ENCODE measurements around the gene PCK2. TPM values are rescaled to one million over a fixed set of nuclear protein-coding genes. Genes with fewer than 3 reads are reported as not detected.

The PCK2 gene
- total RNA-seq, 1 donor from 2014 or later: 55.0 TPM

DNA sequence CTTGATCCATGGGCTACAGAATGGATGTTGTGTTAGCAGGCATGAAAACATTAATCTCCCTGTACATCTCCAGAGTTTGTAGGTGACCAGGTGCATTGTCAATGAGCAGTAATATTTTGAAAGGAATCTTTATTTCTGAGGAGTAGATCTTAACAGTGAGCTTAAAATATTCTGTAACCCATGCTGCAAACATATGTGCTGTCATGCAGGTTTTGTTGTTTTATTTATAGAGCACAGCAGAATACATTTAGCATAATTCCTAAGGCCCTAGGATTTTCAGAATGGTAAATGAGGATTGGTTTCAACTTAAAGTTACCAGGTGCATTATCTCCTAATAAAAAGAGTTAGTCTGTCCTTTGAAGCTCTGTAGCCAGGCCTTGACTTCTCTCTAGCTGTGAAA lies 32.8 kb downstream of the PCK2 start:
- intact Hi-C loops (cut with micrococcal nuclease): no loop called here
- peaks cover 24% of the 10 kb centered on the region for H3K36me3 Mint-ChIP-seq (ENCODE audit: low read depth)
- no peak overlapping the region for H3K27ac Mint-ChIP-seq
- H3K27me3 Mint-ChIP-seq (ENCODE audit: insufficient read depth): no peaks in the 10 kb centered on the region
- H3K4me1 Mint-ChIP-seq (ENCODE audit: low read depth): peaks cover 4% of the 10 kb centered on the region
- no peaks in the 10 kb centered on the region for H3K9me3 Mint-ChIP-seq
- no peak for DNase-seq (ENCODE audit: low spot score)
- H3K4me3 Mint-ChIP-seq: no peak overlapping the region

DNA sequence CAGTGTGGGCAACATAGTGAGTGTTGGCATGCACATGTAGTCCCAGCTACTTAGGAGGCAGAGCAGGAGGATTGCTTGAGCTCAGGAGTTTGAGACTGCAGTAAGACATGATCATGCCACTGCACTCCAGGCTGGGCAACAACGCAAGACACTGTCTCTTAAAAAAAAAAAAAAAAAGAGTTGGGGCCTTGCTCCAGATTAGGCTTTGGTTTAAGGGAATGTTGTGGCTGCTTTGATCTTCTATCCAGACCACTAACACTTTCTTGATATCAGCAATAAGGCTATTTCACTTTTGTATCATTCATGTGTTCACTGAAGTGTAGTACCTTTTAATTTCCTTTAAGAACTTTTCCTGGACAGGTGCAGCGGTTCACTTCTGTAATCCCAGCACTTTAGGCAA lies 33.6 kb downstream of the PCK2 start:
- DNase-seq (ENCODE audit: low spot score): no peak
- Mint-ChIP-seq H3K36me3 (ENCODE audit: low read depth) (peaks cover 22% of the 10 kb centered on the region), H3K4me1 (ENCODE audit: low read depth) (peaks cover 11% of the 10 kb centered on the region), H3K27ac (no peak overlapping the region), H3K9me3 (no peaks in the 10 kb centered on the region), H3K4me3 (no peak overlapping the region), H3K27me3 (ENCODE audit: insufficient read depth) (no peaks in the 10 kb centered on the region)
- intact Hi-C loops (cut with micrococcal nuclease): no loop called here

DNA sequence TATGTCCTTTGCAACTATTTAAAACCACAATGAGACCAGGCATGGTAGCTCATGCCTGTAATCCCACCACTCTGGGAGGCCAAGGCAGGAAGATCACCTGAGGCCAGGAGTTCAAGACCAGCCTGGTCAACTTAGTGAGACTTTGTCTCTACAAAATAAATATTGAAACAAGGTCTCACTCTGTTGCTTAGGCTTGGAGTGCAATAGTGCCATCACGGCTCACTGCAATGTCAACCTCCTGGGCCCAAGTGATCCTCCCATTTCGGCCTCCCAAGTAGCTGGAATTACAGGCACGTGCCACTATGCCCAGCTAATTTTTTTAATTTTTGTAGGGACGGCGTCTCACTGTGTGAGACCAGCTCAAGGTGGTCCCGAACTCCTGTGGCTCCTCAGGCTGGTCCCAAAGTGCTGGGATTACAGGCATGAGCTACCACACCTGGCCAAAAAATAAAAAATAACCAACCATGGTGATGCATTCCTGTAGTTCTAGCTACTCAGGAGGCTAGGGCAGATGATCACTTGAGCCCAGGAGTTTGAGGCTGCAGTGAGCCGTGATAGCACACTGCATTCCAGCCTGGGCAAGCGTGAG lies 35.4 kb downstream of the PCK2 start:
- no peak overlapping the region for H3K4me3 Mint-ChIP-seq
- DNase-seq (ENCODE audit: low spot score): no peak
- H3K36me3 Mint-ChIP-seq (ENCODE audit: low read depth): peaks cover 5% of the 10 kb centered on the region
- intact Hi-C loops (cut with micrococcal nuclease): no loop called here
- peaks cover 16% of the 10 kb centered on the region for H3K4me1 Mint-ChIP-seq (ENCODE audit: low read depth)
- no peaks in the 10 kb centered on the region for H3K9me3 Mint-ChIP-seq
- H3K27ac Mint-ChIP-seq: no peak overlapping the region
- no peaks in the 10 kb centered on the region for H3K27me3 Mint-ChIP-seq (ENCODE audit: insufficient read depth)

DNA sequence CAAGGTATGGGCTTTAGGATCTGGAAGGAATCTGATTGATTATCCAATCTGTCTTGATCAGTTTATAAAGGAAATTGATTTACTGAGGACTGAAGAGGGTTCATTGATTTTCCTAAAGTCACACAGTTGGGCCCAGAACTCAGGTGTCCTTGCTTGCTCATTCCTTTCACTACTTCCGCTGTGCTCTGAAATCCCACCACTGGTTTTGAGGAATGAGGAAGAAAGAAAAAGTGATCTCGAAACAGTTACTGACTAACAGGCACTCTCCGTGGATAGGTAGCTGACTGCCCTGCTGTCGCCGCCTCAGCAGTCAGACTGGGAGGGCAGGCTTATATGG lies 36.2 kb downstream of the PCK2 start, which contains the start of gene FITM1:
Gene FITM1, plus strand, starts transcription at position 280 of the 337 bp plus-strand sequence. CDS start 905 bp downstream, outside the sequence.
- Mint-ChIP-seq H3K4me1 (ENCODE audit: low read depth) (peaks cover 20% of the 10 kb centered on the region), H3K27ac (no peak within 1 kb of the TSS), H3K27me3 (ENCODE audit: insufficient read depth) (no peaks in the 10 kb centered on the region), H3K36me3 (ENCODE audit: low read depth) (peaks cover 3% of the 10 kb centered on the region), H3K9me3 (no peaks in the 10 kb centered on the region), H3K4me3 (no peak within 1 kb of the TSS)
- no peak for DNase-seq (ENCODE audit: low spot score)
- intact Hi-C loops (cut with micrococcal nuclease): no loop called here

DNA sequence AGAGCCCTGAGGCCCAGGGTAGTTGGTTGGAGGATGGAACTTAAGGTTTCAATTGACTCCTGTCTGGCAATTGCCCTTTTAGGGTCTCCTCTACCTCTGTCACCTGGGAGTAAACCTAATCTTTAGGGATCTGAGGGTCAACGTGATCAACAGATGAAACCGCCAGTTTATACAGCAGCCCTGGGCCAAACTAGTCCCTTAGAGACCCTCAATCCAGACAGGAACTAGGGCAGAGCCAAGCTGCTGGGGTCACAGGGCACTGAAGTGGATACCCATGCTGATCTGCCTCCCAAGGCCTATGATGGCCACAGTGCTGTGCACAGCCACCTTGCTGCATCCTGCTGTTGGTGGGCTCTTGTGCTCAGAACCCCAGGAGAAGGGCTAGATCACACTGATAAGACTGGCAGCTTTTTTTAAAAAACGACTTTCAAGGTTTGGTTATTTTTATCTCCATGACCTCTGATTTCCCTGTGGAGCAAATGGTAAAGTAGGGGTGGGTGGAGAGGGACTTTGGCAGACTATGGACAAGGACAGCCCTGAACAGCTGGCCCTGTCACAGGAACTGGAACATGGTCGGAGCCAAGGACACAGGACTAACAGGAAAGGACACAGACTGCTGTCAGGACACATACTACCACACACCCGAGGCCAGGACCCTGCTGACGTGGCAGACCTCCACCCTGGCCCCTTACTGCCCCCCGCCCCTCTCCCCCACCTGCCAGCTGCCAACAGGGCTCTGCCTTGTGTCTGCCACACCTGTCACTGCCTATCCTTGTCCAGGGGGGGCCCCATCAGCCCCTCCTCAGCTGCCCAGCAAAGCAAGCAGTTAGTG lies 36.8 kb downstream of the PCK2 start:
- Mint-ChIP-seq H3K9me3 (no peaks in the 10 kb centered on the region), H3K4me1 (ENCODE audit: low read depth) (peaks cover 24% of the 10 kb centered on the region), H3K4me3 (no peak overlapping the region), H3K27me3 (ENCODE audit: insufficient read depth) (no peaks in the 10 kb centered on the region), H3K27ac (no peak overlapping the region), H3K36me3 (ENCODE audit: low read depth) (peaks cover 3% of the 10 kb centered on the region)
- no peak for DNase-seq (ENCODE audit: low spot score)
- intact Hi-C loops (cut with micrococcal nuclease): no loop called here

DNA sequence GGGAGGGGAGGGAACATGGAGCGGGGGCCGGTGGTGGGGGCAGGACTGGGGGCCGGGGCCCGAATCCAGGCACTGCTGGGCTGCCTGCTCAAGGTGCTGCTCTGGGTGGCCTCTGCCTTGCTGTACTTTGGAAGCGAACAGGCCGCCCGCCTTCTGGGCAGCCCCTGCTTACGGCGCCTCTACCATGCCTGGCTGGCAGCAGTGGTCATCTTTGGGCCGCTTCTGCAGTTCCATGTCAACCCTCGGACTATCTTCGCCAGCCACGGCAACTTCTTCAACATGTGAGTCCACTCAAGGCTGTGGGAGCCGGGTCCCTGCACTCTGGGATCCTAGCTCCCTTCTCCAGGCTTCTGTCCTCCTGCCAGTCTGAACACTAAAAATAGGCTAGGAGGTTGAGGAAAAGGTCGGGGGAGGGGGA lies 37.4 kb downstream of the PCK2 start:
- H3K36me3 Mint-ChIP-seq (ENCODE audit: low read depth): peaks cover 3% of the 10 kb centered on the region
- intact Hi-C loops (cut with micrococcal nuclease): no loop called here
- H3K27me3 Mint-ChIP-seq (ENCODE audit: insufficient read depth): no peaks in the 10 kb centered on the region
- DNase-seq (ENCODE audit: low spot score): no peak
- H3K4me3 Mint-ChIP-seq: no peak overlapping the region
- no peak overlapping the region for H3K27ac Mint-ChIP-seq
- H3K4me1 Mint-ChIP-seq (ENCODE audit: low read depth): peaks cover 26% of the 10 kb centered on the region
- H3K9me3 Mint-ChIP-seq: no peaks in the 10 kb centered on the region

DNA sequence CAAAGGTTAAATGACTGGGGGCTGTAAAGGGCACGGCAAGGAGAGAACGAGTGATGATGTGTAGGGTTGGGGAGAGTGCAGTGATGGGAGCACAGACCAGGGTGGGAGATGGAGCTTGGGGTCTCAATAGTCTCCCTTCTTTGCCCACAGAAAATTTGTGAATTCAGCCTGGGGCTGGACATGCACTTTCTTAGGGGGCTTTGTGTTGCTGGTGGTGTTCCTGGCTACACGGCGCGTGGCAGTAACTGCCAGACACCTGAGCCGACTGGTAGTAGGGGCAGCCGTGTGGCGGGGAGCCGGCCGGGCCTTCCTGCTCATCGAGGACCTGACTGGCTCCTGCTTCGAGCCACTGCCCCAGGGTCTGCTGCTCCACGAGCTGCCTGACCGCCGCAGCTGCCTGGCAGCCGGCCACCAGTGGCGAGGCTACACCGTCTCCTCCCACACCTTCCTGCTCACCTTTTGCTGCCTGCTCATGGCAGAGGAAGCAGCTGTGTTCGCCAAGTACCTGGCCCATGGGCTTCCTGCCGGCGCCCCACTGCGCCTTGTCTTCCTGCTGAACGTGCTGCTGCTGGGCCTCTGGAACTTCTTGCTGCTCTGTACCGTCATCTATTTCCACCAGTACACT lies 38.1 kb downstream of the PCK2 start:
- Mint-ChIP-seq H3K27me3 (ENCODE audit: insufficient read depth) (no peaks in the 10 kb centered on the region), H3K27ac (peak overlapping the region; percentile 35), H3K36me3 (ENCODE audit: low read depth) (peaks cover 7% of the 10 kb centered on the region), H3K4me1 (ENCODE audit: low read depth) (peaks cover 32% of the 10 kb centered on the region), H3K4me3 (peak overlapping the region; percentile 17), H3K9me3 (no peaks in the 10 kb centered on the region)
- DNase-seq (ENCODE audit: low spot score): no peak
- intact Hi-C loops (cut with micrococcal nuclease): no loop called here

DNA sequence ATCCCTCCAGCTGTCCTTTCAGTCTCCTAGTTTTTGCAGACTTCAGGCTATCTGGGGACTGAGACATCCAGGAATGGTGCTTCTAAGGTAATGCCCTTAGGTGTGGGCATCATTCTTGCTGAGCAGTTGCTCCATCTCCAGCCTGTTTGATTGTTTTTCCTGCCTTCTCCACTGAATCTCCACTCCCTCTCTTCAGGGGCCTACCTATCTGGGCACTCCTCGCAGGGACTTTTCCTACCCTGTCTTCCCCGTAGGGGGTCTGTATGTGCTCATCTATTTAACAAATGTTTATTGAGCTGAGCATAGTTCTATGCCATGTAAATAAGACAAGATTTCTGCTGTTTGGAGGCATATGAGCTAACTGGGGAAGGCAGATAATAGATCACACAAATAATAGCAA lies 38.9 kb downstream of the PCK2 start:
- H3K27ac Mint-ChIP-seq: peak overlapping the region; percentile 35
- no peak for DNase-seq (ENCODE audit: low spot score)
- peaks cover 13% of the 10 kb centered on the region for H3K36me3 Mint-ChIP-seq (ENCODE audit: low read depth)
- peaks cover 37% of the 10 kb centered on the region for H3K4me1 Mint-ChIP-seq (ENCODE audit: low read depth)
- H3K27me3 Mint-ChIP-seq (ENCODE audit: insufficient read depth): no peaks in the 10 kb centered on the region
- no peaks in the 10 kb centered on the region for H3K9me3 Mint-ChIP-seq
- intact Hi-C loops (cut with micrococcal nuclease): no loop called here
- no peak overlapping the region for H3K4me3 Mint-ChIP-seq

DNA sequence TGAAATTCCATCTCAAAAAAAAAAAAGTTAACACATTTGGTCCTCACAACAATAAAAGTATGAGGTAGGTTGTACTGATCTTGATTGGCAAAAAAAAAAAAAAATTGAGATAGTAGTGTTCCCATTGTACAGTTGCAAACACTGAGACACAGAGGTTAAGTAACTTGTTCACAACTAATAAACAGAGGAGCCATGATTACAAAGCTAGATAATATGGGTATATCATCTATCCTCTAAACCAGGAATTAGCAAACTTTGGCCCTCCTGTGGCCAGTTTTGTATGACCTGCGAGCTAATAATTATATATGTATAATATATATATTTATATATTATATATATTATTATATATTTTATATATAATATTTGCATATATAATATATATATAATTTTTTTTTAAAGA lies 39.6 kb downstream of the PCK2 start:
- intact Hi-C loops (cut with micrococcal nuclease): no loop called here
- Mint-ChIP-seq H3K4me1 (ENCODE audit: low read depth) (peaks cover 45% of the 10 kb centered on the region), H3K36me3 (ENCODE audit: low read depth) (peaks cover 18% of the 10 kb centered on the region)

DNA sequence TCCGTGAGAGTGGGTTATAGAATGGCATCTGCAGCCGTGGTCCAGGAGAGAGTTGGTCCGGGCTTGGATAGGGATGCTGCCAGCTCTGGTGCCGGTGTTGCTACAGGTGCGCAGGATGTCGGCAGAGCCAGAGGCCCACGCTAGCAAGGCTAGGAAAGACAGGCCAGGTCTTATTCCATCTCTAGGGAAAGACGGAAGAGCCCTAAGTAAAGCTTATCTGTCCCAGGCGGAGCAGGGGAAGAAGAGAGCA lies 41.4 kb downstream of the PCK2 start:
- peak overlapping the region; percentile 92 for H3K4me3 Mint-ChIP-seq
- peaks cover 29% of the 10 kb centered on the region for H3K36me3 Mint-ChIP-seq (ENCODE audit: low read depth)
- peak overlapping the region; percentile 89 for H3K27ac Mint-ChIP-seq
- no peak for DNase-seq (ENCODE audit: low spot score)
- intact Hi-C loops (cut with micrococcal nuclease): no loop called here
- H3K27me3 Mint-ChIP-seq (ENCODE audit: insufficient read depth): no peaks in the 10 kb centered on the region
- H3K9me3 Mint-ChIP-seq: no peaks in the 10 kb centered on the region
- H3K4me1 Mint-ChIP-seq (ENCODE audit: low read depth): peaks cover 59% of the 10 kb centered on the region

More for the DNA sequence above, 39.6 kb downstream of the PCK2 start:
- DNase-seq (ENCODE audit: low spot score): no peak
- Mint-ChIP-seq H3K9me3 (no peaks in the 10 kb centered on the region), H3K4me3 (no peak overlapping the region), H3K27me3 (ENCODE audit: insufficient read depth) (no peaks in the 10 kb centered on the region), H3K27ac (no peak overlapping the region)

DNA sequence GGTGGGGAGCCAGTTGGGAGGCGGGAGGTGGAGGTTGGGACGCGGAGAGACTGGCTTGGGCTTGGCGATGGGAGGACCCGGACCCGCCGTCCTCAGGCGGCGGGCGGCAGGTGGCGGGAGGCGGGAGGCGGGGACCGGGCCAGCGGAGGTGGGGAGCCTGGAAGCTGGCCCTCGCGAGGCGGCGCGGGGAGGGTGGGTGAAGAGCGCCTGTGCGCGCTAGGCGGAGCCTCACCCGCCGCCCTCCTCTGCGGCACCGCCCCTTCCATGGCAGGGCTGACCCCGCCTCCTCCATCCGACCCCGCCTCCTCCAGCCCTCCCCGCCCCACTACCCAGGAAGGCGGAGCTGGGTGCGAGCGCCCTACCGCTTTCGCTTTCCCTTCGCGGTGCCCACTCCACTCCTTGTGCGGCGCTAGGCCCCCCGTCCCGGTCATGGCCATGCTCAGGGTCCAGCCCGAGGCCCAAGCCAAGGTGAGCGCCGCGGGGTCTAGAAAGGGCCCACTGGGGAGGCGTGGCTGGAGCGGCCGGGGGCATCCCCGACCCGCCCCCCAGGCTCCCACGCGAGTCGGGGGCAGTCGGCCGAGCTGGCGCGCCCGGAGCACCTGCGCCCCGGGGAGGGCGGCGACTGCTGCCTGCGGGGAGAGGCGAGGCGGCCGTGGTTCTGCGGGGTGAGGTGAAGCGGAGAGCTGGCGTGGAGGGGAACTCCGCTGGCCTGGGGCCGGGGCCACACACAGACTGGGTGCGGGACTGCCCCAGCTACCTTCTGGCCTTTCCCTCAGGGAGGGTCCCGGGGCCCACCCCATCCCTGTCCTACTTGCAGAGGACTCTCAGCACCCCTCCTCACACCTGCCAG lies 41.9 kb downstream of the PCK2 start, which contains the start of gene PSME1:
Gene PSME1, plus strand, starts transcription at position 361 of the 850 bp plus-strand sequence. Its CDS starts 69 bp downstream, at position 430.
- H3K9me3 Mint-ChIP-seq: no peaks in the 10 kb centered on the region
- H3K4me3 Mint-ChIP-seq: peak within 1 kb of the TSS; percentile 92
- DNase-seq (ENCODE audit: low spot score): peak; percentile 92
- peaks cover 29% of the 10 kb centered on the region for H3K36me3 Mint-ChIP-seq (ENCODE audit: low read depth)
- H3K4me1 Mint-ChIP-seq (ENCODE audit: low read depth): peaks cover 64% of the 10 kb centered on the region
- intact Hi-C loops (cut with micrococcal nuclease): loop anchor here (1.0 kb wide), 4 partner anchors 10 to 41 kb away; partner anchors contain the start of genes IRF9 and PSME2
- H3K27me3 Mint-ChIP-seq (ENCODE audit: insufficient read depth): no peaks in the 10 kb centered on the region
- peak within 1 kb of the TSS; percentile 90 for H3K27ac Mint-ChIP-seq

DNA sequence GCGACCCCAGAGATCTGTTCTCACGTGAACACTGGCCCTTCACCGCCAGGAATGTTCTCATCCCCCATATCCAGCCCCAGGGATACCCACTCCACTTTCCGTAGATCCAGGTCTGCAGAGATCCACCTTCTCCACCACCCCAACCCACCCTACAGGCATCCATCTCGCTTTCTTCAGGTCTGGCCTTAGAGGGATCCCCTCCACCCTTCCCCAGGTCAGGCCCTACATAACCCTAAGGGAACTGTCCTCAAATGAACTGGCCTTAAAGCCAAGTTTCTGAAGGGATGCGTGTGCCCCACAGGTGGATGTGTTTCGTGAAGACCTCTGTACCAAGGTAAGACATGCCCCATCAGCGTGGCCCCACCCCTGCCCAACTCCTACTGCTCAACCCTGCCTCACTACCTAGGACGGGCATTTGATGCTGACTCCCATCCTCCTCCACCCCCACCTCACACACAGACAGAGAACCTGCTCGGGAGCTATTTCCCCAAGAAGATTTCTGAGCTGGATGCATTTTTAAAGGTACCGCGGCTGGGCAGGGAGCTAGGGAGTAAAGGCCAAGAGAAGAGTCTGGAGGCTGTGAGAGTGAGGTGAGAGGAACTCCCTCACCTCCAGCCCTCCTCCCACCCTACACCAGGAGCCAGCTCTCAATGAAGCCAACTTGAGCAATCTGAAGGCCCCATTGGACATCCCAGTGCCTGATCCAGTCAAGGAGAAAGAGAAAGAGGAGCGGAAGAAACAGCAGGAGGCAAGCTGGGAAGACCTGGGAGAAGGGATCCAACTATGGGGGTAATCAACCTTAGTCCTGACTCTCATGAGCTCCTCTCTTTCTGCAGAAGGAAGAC lies 42.8 kb downstream of the PCK2 start:
- H3K4me1 Mint-ChIP-seq (ENCODE audit: low read depth): peaks cover 65% of the 10 kb centered on the region
- H3K4me3 Mint-ChIP-seq: peak overlapping the region; percentile 92
- intact Hi-C loops (cut with micrococcal nuclease): loop anchor here (1.0 kb wide), 4 partner anchors 9 to 42 kb away; partner anchors contain the start of genes IRF9 and PSME2
- no peaks in the 10 kb centered on the region for H3K27me3 Mint-ChIP-seq (ENCODE audit: insufficient read depth)
- H3K36me3 Mint-ChIP-seq (ENCODE audit: low read depth): peaks cover 29% of the 10 kb centered on the region
- no peaks in the 10 kb centered on the region for H3K9me3 Mint-ChIP-seq
- peak overlapping the region; percentile 90 for H3K27ac Mint-ChIP-seq
- DNase-seq (ENCODE audit: low spot score): no peak
